Measurements from ENCODE around the gene C22orf15. TPM values are rescaled to one million over a fixed set of nuclear protein-coding genes. Genes with fewer than 3 reads are reported as not detected.

The C22orf15 gene
- total and polyA plus RNA-seq, 2 of the 8 experiments (the other 6 are each of a cell fraction or from before 2014, with no cell fraction given): 4.2 to 4.9 TPM

GRCh38 chr22:23779731-23780130, 16.9 kb downstream of the C22orf15 start:
- no peak overlapping the region for H2BK20ac ChIP-seq (ENCODE audit: low read length)
- no peak overlapping the region for H4K91ac ChIP-seq (replicated peaks; ENCODE audit: insufficient read length, low read length)
- H3K4me3 ChIP-seq (ENCODE audit: extremely low read depth in 1 of 4, insufficient read depth in 2 of 4, low read depth in 3 of 4, low read length in 4 of 4): no peak overlapping the region
- no peak overlapping the region for H3K23ac ChIP-seq (ENCODE audit: insufficient read length)
- ChIA-PET CTCF (ENCODE audit: partially characterized antibody) (no interaction called here), POLR2A (ENCODE audit: partially characterized antibody) (interaction anchor here (3.9 kb wide), 1 partner anchor 12 kb away, joined by 21 read pairs; the partner anchor contains the start of gene CHCHD10)
- H2BK12ac ChIP-seq (ENCODE audit: low read depth, low read length): no peak overlapping the region
- no peaks in the 10 kb centered on the region for H3K36me3 ChIP-seq (ENCODE audit: control insufficient read depth in 2 of 4, insufficient read depth in 4 of 4, low read length in 3 of 4)
- H3K14ac ChIP-seq (ENCODE audit: insufficient read length): no peak overlapping the region
- no peak overlapping the region for H3K4ac ChIP-seq (replicated peaks; ENCODE audit: insufficient read length, low read depth, low read length)
- no peak for FAIRE-seq
- no peak overlapping the region for H3K27ac ChIP-seq (ENCODE audit: low read depth, low read length)
- no peak overlapping the region for H4K5ac ChIP-seq (ENCODE audit: insufficient read length, low read depth, low read length)
- no peak for DNase-seq (ENCODE audit: low read depth in 1 of 2, low spot score in 2 of 2)
- H3K9ac ChIP-seq (replicated peaks in 1 of 4; ENCODE audit: extremely low read depth in 1 of 4, low read depth in 3 of 4, low read length in 3 of 4): no peak overlapping the region
- H2AK5ac ChIP-seq (ENCODE audit: low read depth, low read length): no peak overlapping the region
- H2BK15ac ChIP-seq (ENCODE audit: low read length): no peak overlapping the region
- no peak overlapping the region for H2BK120ac ChIP-seq (replicated peaks; ENCODE audit: low read depth, low read length)
- no peaks in the 10 kb centered on the region for H3K79me2 ChIP-seq (ENCODE audit: control insufficient read depth in 1 of 2, insufficient read depth in 2 of 2, low read length in 2 of 2)
- no peaks in the 10 kb centered on the region; the same call in 1 of the 2 replicates for H3K79me1 ChIP-seq (ENCODE audit: low read depth, low read length)
- H3K23me2 ChIP-seq (ENCODE audit: low read depth, low read length): no peaks in the 10 kb centered on the region
- no peaks in the 10 kb centered on the region for H3K9me3 ChIP-seq (ENCODE audit: insufficient read depth in 2 of 2, low read depth in 1 of 2, low read length in 1 of 2)
- peaks cover 0 to 2% of the 10 kb centered on the region in 2 experiments for H4K20me1 ChIP-seq (replicated peaks in 1 of 2; ENCODE audit: control insufficient read depth in 1 of 2, insufficient read depth in 2 of 2, low read length in 2 of 2)
- H2BK5ac ChIP-seq (ENCODE audit: low read depth, low read length): no peak overlapping the region
- peaks cover 0 to 2% (median under 1%) of the 10 kb centered on the region in 4 experiments; a peak in 2 of 7 replicates for H3K27me3 ChIP-seq (replicated peaks in 1 of 4; ENCODE audit: control insufficient read depth in 3 of 4, extremely low read depth in 1 of 4, insufficient read depth in 3 of 4, low read length in 3 of 4)
- no peak overlapping the region for H3K18ac ChIP-seq (ENCODE audit: extremely low read depth, low read length)
- no peak overlapping the region for H2AFZ ChIP-seq (ENCODE audit: low read length)
- peaks cover 0 to 6% (median 0%) of the 10 kb centered on the region in 4 experiments; a peak in 2 of 7 replicates for H3K4me1 ChIP-seq (replicated peaks in 1 of 4; ENCODE audit: control insufficient read depth in 3 of 4, insufficient read depth in 4 of 4, low read length in 3 of 4)
- H3K4me2 ChIP-seq (ENCODE audit: insufficient read depth in 1 of 2, low read depth in 2 of 2, low read length in 2 of 2): no peak overlapping the region
- 85% methylated on average over 5 of the region's 5 CpGs; no CpG with 5 or more reads in 1 of the 2 experiments for WGBS, 2 experiments (ENCODE audit: extremely low coverage in 1 of 2, insufficient coverage in 1 of 2, insufficient read length in 1 of 2, insufficient replicate concordance in 2 of 2, low coverage in 1 of 2, low lambda C conversion rate in 2 of 2, missing lambda C conversion rate in 1 of 2)
- no peak overlapping the region for H3K56ac ChIP-seq (replicated peaks; ENCODE audit: insufficient read length, low read depth, low read length)
- H4K8ac ChIP-seq (ENCODE audit: extremely low read depth, insufficient read depth, low read length): no peak overlapping the region
- TF ChIP-seq HDAC6 (IDR thresholded peaks at IDR 0.05; ENCODE audit: low read depth, low read length) (no peak), EZH2 (IDR thresholded peaks at IDR 0.05; ENCODE audit: low read depth, low read length, severe bottlenecking) (no peak), SUZ12 (IDR thresholded peaks at IDR 0.05; ENCODE audit: low read length) (no peak), EP300 (IDR thresholded peaks at IDR 0.05; ENCODE audit: borderline replicate concordance in 1 of 2, low read depth in 2 of 2, low read length in 2 of 2) (no peak), EGR1 (IDR thresholded peaks at IDR 0.05; ENCODE audit: borderline replicate concordance, low read depth, low read length) (no peak), CHD1 (IDR thresholded peaks at IDR 0.05; ENCODE audit: low read depth, low read length) (no peak), BRCA1 (IDR thresholded peaks at IDR 0.05; ENCODE audit: low read depth, low read length) (no peak), TAF7 (optimal IDR thresholded peaks at IDR 0.05; ENCODE audit: borderline replicate concordance, low read depth, low read length) (no peak), SP1 (IDR thresholded peaks at IDR 0.05; ENCODE audit: low read depth, low read length) (no peak), CHD2 (IDR thresholded peaks at IDR 0.05; ENCODE audit: low read length) (no peak), CREB1 (IDR thresholded peaks at IDR 0.05) (no peak), SIN3A (conservative IDR thresholded peaks at IDR 0.05 in 1 of 2, IDR thresholded peaks at IDR 0.05 in 1 of 2; ENCODE audit: low read depth in 1 of 2, low read length in 2 of 2) (no peak), TAF1 (IDR thresholded peaks at IDR 0.05; ENCODE audit: low read depth, low read length) (no peak)

Data from H1 (cell line).